Kidney (tissue), 14 donors: Measurements from ENCODE around the gene ANKRD65. TPM values are rescaled to one million over a fixed set of nuclear protein-coding genes. Genes with fewer than 3 reads are reported as not detected.
A peak's percentile ranks its signal among the peaks of the same experiment; 100 is the strongest.

Source experiments
- DNase-seq, 5 donors: peaks; one replicate each; pipeline ENCODE4 v3.0.0-alpha.2; 2013 to 2020
- FAIRE-seq: peaks from 2 replicates; lab custom pipeline; 2012; peaks lifted over from hg19 to GRCh38; lab: Jason Lieb, UNC
- H3K27ac ChIP-seq, 2 donors: one replicate each; pipeline ENCODE4 v1.7.0; 2013; ENCODE audit warnings: low read depth in 2 of 2, low read length in 2 of 2, inconsistent platforms in 1 of 2
- H3K27me3 ChIP-seq: one replicate; pipeline ENCODE4 v1.7.1; 2013; ENCODE audit warnings: low read length, inconsistent platforms; ENCODE audit not compliant: control insufficient read depth, insufficient read depth
- H3K36me3 ChIP-seq, 3 donors: one replicate each; pipeline versions ENCODE4 v1.7.0 to v1.7.1; 2013; ENCODE audit warnings: low read length in 3 of 3, control low read depth in 1 of 3, inconsistent platforms in 1 of 3; ENCODE audit not compliant: insufficient read depth in 3 of 3, control insufficient read depth in 2 of 3
- H3K4me1 ChIP-seq, 3 donors: one replicate each; pipeline versions ENCODE4 v1.7.0 to v1.7.1; 2013; ENCODE audit warnings: low read length in 3 of 3, inconsistent platforms in 1 of 3, low read depth in 1 of 3; ENCODE audit not compliant: control insufficient read depth in 2 of 3, insufficient read depth in 2 of 3
- H3K4me3 ChIP-seq, 3 donors: one replicate each; pipeline versions ENCODE4 v1.7.0 to v1.8.1; 2013; ENCODE audit warnings: low read length in 3 of 3, control low read depth in 1 of 3, inconsistent platforms in 1 of 3
- H3K9ac ChIP-seq, 3 donors: one replicate each; pipeline versions ENCODE4 v1.7.0 to v1.7.1; 2013; ENCODE audit warnings: low read length in 3 of 3, control low read depth in 1 of 3, inconsistent platforms in 1 of 3
- H3K9me3 ChIP-seq, 3 donors: one replicate each; pipeline versions ENCODE4 v1.7.0 to v1.7.1; 2013; ENCODE audit warnings: low read length in 3 of 3, control low read depth in 1 of 3, inconsistent platforms in 1 of 3; ENCODE audit not compliant: control insufficient read depth in 2 of 3, insufficient read depth in 1 of 3
- CTCF ChIP-seq: IDR thresholded peaks from 3 replicates; pipeline ENCODE4 v1.5.1; 2012; ENCODE audit warnings: mild to moderate bottlenecking, moderate library complexity, borderline replicate concordance; ENCODE audit not compliant: insufficient read depth; ENCODE audit errors: extremely low read depth
- intact Hi-C: fragments of 100-400 bp; cut with DNase I; formaldehyde crosslinking; loops from one replicate; pipeline ENCODE4 v1.11.1; 2022
- polyA plus RNA-seq: library from polyadenylated mRNA; stranded (reverse); fragments of 350-450 nt; fragmentation: Illumina TruSeq; extraction: RNeasy Lipid Tissue Mini Kit (QIAGEN cat#74804); gene quantifications from one replicate; pipeline ENCODE4 v1.2.3, GENCODE V29; 2014; ENCODE audit warnings: low read depth, low replicate concordance; ENCODE audit not compliant: insufficient read depth
- total RNA-seq: library from RNA; stranded (reverse); fragmentation: NEBNext Ultra II Directional; extraction: Animal tissue kit (Norgen Biotek cat#: 25700); gene quantifications from one replicate; pipeline ENCODE4 v1.2.1, GENCODE V29; 2021
- donor health status: control.
- donor health status: control.
- donor health status: control.
- donor health status: control.
- donor health status: control.
- donor health status: DM: yes; HTN: yes; CAD: no.
- donor health status: Normal renal cell carcinoma (clear cell type).

The ANKRD65 gene
- total and polyA plus RNA-seq, 2 donors from 2014 or later: 5.2 to 7.1 TPM

DNA sequence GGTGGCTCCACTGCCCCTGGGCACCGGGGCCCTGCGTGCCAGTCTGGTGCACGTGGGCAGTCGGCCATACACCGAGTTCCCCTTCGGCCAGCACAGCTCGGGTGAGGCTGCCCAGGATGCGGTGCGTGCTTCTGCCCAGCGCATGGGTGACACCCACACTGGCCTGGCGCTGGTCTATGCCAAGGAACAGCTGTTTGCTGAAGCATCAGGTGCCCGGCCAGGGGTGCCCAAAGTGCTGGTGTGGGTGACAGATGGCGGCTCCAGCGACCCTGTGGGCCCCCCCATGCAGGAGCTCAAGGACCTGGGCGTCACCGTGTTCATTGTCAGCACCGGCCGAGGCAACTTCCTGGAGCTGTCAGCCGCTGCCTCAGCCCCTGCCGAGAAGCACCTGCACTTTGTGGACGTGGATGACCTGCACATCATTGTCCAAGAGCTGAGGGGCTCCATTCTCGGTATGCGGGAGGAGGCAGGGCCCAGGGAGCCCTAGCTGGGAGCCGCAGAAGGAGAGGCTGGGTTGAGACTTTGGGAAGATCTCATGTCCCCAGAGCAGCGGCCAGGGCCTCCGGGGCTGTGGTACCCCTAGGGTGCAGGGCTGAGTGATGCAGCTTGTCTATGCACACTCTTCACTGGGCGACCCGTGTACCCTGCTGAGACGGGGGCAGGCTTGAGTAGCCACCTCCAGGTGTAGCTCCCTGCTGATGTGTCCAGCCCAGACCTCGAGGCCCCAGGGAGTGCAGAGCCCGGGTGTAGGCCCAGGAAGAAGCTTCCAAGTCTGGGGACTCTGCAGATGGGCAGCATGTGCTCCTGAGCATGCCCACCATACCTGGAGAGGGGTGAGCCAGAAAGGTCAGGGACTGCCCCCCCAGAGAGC is 16.2 kb upstream of the ANKRD65 start:
- Histone ChIP-seq H3K9me3 (no peaks in the 10 kb centered on the region), H3K27ac (no peak overlapping the region), H3K4me1 (peaks cover 0 to 47% (median 12%) of the 10 kb centered on the region in 3 donors), H3K27me3 (no peaks in the 10 kb centered on the region), H3K9ac (peak overlapping the region in 1 of 3 donors; percentile 26), H3K4me3 (peak overlapping the region in 1 of 3 donors; percentile 32), H3K36me3 (no peaks in the 10 kb centered on the region)
- intact Hi-C loops: no loop called here
- FAIRE-seq (no peak), DNase-seq (peak in 2 of 5 donors; percentile 56 to 67)
- TF ChIP-seq CTCF: no peak

GRCh38 chr1:1436630-1437032 is 15.6 kb upstream of the ANKRD65 start:
- intact Hi-C loops: no loop called here
- DNase-seq: no peak
- no peak for TF ChIP-seq CTCF
- H3K4me3 ChIP-seq: peak overlapping the region in 2 of 3 donors; percentile 31 to 55
- H3K4me1 ChIP-seq: peaks cover 0 to 51% (median 12%) of the 10 kb centered on the region in 3 donors
- H3K9me3 ChIP-seq: no peaks in the 10 kb centered on the region
- H3K36me3 ChIP-seq: no peaks in the 10 kb centered on the region
- no peaks in the 10 kb centered on the region for H3K27me3 ChIP-seq
- peak overlapping the region in 1 of 3 donors; percentile 26 for H3K9ac ChIP-seq
- no peak for FAIRE-seq
- no peak overlapping the region for H3K27ac ChIP-seq

DNA sequence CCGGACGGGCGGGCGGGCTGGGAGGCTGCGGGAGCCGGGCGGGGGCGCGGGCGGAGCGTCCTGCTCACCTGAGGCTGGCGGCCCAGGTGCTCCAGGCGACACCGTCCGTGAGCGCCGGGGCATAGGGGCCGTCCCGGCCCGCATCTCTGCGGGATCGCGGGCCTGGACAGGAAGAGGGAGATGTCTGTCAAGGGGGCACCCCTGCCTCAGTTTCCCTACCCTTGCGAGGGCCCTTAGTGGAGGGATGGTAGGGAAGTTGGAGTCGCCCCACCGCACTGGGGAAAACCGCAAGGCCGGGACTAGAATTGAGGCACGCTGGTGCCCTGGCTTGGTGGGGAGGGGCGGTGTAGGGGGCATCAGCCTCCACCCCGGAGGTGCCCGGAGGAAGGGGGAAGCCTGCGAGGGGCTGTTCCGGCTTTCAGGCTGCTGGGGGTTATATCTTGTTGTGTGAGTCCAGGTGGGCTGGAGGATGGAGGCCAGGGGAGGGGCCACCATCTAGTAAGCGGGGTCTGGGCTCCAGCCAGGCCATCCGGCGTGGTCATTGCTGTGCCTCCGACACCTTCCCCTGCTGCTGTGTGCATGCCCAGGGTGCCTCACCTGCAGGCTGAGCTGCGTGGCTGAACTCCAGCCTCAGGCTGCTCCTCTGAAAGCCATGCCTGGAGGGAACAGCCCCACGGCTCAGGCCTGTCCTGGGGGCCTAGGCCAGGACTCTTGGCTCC is 15.0 kb upstream of the ANKRD65 start:
- H3K36me3 ChIP-seq: no peaks in the 10 kb centered on the region
- no peaks in the 10 kb centered on the region for H3K27me3 ChIP-seq
- H3K4me1 ChIP-seq: peaks cover 0 to 53% (median 12%) of the 10 kb centered on the region in 3 donors
- peak overlapping the region in 2 of 3 donors; percentile 26 to 54 for H3K9ac ChIP-seq
- no peak overlapping the region for H3K27ac ChIP-seq
- intact Hi-C loops: no loop called here
- peak overlapping the region; percentile 31 to 55 (median 33) for H3K4me3 ChIP-seq
- H3K9me3 ChIP-seq: no peaks in the 10 kb centered on the region
- no peak for TF ChIP-seq CTCF
- peak in 2 of 5 donors; percentile 69 to 75 for DNase-seq
- no peak for FAIRE-seq
